H1 (cell line): Measurements from ENCODE around the gene SLC38A1. TPM values are rescaled to one million over a fixed set of nuclear protein-coding genes. Genes with fewer than 3 reads are reported as not detected.

ENCODE experiments used
- CHD7 ChIP-seq: fragments of 300-600 bp; sonication (generic); IDR thresholded peaks from 2 replicates; pipeline ENCODE4 v1.7.1; 2012; ENCODE audit warnings: low read length, moderate library complexity, mild to moderate bottlenecking, inconsistent platforms; ENCODE audit not compliant: insufficient replicate concordance
- EP300 ChIP-seq, 2 experiments: IDR thresholded peaks; 1 replicate in 1 of 2; 2 replicates in 1 of 2; pipeline ENCODE4 v1.6.1; 2011 to 2012; ENCODE audit warnings: low read depth in 2 of 2, low read length in 2 of 2, mild to moderate bottlenecking in 2 of 2, borderline replicate concordance in 1 of 2, inconsistent platforms in 1 of 2, moderate library complexity in 1 of 2
- HDAC6 ChIP-seq: IDR thresholded peaks from one replicate; pipeline ENCODE4 v1.7.1; 2012; ENCODE audit warnings: low read depth, mild to moderate bottlenecking, inconsistent platforms, low read length, moderate library complexity
- KDM1A ChIP-seq: fragments of 200-600, 300-600 bp; sonication (generic); IDR thresholded peaks from 2 replicates; pipeline ENCODE4 v1.7.1; 2016; ENCODE audit warnings: mild to moderate bottlenecking, low read length, borderline replicate concordance
- MAX ChIP-seq: IDR thresholded peaks from 2 replicates; pipeline ENCODE4 v1.6.1; 2012; ENCODE audit warnings: inconsistent platforms
- NRF1 ChIP-seq: IDR thresholded peaks from 2 replicates; pipeline ENCODE4 v1.6.1; 2011; ENCODE audit warnings: mild to moderate bottlenecking, low read depth, low read length, improper control_type of control experiment
- POLR2A ChIP-seq, 2 experiments: IDR thresholded peaks; 1 replicate in 1 of 2; 2 replicates in 1 of 2; pipeline ENCODE4 v1.6.1; 2011; ENCODE audit warnings: low read depth in 2 of 2, low read length in 2 of 2, mild to moderate bottlenecking in 2 of 2; ENCODE audit errors: control extremely low read depth in 1 of 2
- RXRA ChIP-seq: IDR thresholded peaks from 2 replicates; pipeline ENCODE4 v1.6.1; 2011; ENCODE audit warnings: low read depth, mild to moderate bottlenecking, low read length, moderate library complexity; ENCODE audit not compliant: insufficient read depth
- SIRT6 ChIP-seq: IDR thresholded peaks from one replicate; pipeline ENCODE4 v1.7.1; 2012; ENCODE audit warnings: low read length, inconsistent platforms
- USF2 ChIP-seq: IDR thresholded peaks from 2 replicates; pipeline ENCODE4 v1.6.1; 2011; ENCODE audit warnings: low read length, improper control_type of control experiment
- polyA plus RNA-seq, 7 experiments: library from polyadenylated mRNA; depleted of rRNA in 3 of 7; stranded (reverse) in 5 of 7; unstranded in 2 of 7; fragments of >200 nt in 5 of 7; fragments of 200-250 nt in 2 of 7; gene quantifications; 1 replicate in 5 of 7; 2 replicates in 1 of 7; 4 replicates in 1 of 7; pipeline versions ENCODE4 v1.2.1 to v1.2.3, GENCODE V29; 2011 to 2013; ENCODE audit warnings: missing spikeins in 2 of 7, mixed read lengths in 2 of 7
- total RNA-seq: library from RNA; stranded (reverse); fragmentation: NEBNext Ultra II Directional; extraction: Animal tissue kit (Norgen Biotek cat#: 25700); gene quantifications from 2 replicates; pipeline ENCODE4 v1.2.1, GENCODE V29; 2021

SLC38A1 gene
- total and polyA plus RNA-seq, 2 of the 8 experiments (the other 6 are each of a cell fraction or from before 2014, with no cell fraction given) = 83.4 to 242 TPM

- no peak for TF ChIP-seq CHD7
- no peak for TF ChIP-seq EP300 (IDR thresholded peaks at IDR 0.05; ENCODE audit: borderline replicate concordance in 1 of 2, low read depth in 2 of 2, low read length in 2 of 2)
- TF ChIP-seq RXRA = no peak
- TF ChIP-seq KDM1A = no peak
- no peak for TF ChIP-seq POLR2A (IDR thresholded peaks at IDR 0.05; ENCODE audit: control extremely low read depth in 1 of 2, low read depth in 2 of 2, low read length in 2 of 2)
- no peak for TF ChIP-seq NRF1
- TF ChIP-seq USF2 = no peak
- TF ChIP-seq HDAC6 = no peak
- no peak for TF ChIP-seq MAX
- TF ChIP-seq SIRT6 = no peak
Measured at GRCh38 chr12:46210873-46211439, 57.9 kb downstream of the SLC38A1 start (continued).
